ENCODE data around the gene DNAI1. TPM values are rescaled to one million over a fixed set of nuclear protein-coding genes. Genes with fewer than 3 reads are reported as not detected.

DNAI1 gene
- polyA plus RNA-seq, 1 donor, result 3.0 TPM

DNA sequence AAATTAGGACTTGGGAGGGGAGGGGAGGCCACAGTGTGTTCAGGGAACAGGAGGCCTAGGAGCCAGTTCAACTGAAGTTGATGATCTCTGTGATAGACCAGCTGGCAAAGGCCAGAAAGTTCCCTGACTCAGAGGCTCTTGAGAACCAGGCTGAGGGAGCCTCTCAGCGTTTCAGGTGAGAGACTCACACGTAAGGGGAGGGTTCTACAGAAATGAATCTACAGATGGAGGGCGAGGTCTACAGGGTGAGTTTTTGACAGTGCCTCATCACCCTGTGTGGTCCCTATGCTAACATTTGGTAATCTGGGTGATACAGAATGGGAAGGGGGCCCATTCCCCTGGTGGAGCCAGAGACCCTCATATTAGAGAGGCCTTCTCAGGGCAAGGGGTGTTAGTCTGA lies 32.2 kb downstream of the DNAI1 start:
- DNase-seq, result no peak

DNA sequence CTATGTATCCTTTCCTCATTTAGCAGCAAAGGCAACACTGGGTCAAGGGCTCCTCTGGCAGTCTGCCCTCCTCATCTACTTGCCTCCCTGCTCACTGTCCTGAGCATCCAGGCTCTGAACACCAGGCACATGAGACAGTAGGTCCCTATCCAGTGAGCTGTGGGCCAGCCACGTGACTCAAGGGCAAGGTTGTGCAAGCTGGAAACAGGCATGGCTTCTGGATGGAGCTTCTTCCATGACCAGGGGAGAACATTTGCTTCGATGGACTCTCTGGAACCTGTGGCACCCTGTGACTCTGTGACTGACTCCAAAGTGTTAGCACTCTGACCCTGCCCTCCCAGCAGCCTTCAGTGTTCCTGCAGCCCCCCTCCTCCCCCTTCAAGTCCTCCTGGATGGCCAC lies 33.0 kb downstream of the DNAI1 start:
- DNase-seq, result no peak

DNA sequence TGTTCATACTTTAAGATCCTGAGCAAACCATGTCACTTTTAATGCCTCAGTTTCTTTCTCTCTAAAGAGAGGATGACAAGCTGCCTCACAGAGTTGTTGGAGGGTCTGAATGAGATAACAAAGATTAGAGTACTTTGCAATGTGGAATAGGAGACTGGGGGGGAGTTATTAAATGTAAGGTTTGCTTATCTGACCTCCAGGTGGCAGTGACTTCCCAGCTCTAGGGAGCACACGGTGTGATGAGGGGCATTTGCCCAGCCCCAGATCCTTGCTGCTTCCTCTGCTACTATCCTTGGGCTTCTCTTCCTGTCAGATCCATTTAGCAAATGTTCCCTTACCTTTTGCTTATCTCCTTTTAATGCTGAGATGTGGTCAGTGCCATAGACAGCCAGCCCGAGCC lies 33.4 kb downstream of the DNAI1 start:
- DNase-seq, result no peak

DNA sequence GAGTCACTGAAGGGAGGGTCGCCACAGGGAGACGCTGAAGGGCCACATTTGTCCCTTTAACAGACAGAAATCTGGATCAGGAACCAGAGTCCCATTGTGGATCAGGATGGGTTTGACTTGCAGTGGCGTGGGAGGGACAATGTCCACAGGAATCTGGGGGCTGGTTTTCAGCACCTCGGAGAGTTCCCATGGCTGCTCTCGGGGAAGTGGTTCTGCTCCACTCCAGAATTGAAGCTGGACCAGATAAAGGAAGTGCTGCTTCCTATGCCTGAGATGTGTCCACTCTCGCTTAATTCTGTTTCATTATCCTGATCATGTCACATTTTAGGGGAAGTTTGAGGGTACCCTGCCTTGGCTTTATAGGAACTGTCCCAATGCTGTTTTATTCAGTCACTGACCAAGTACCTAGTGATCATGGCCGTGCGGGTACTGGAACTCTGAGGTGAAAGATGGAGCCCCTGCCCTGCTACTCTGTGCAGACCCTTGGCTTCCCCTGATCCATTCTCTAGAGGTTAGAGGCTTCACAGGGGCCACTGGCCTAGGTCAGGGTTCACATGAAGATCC lies 35.4 kb downstream of the DNAI1 start:
- DNase-seq, result peak; percentile 55

DNA sequence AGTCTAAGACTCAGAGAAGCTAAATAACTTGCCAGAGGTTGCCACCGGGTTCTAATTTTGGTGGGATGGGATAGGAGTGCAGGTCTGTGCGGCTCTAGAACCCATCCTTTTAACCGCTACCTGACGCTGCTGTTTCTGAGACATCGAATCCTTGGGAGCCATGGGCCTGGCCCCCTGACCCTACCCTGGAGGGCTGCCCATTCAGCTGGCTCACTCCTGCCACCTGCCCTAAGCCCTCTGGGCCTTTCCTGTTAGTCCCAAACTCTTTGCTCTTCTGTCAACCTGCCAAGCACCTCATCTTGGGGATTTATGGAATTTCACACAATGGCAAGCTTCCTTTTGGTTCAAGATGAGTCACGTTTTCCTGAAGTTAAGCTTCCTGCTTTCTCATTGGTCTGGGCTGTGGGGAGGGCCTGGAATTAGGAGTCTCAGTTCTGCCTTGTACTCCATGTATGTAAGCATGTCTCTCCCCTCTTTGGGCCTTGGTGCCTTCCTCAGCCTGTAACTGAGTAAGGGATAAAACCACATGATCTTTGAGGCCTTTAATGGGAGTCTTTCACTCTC lies 37.6 kb downstream of the DNAI1 start:
- DNase-seq, result no peak

DNA sequence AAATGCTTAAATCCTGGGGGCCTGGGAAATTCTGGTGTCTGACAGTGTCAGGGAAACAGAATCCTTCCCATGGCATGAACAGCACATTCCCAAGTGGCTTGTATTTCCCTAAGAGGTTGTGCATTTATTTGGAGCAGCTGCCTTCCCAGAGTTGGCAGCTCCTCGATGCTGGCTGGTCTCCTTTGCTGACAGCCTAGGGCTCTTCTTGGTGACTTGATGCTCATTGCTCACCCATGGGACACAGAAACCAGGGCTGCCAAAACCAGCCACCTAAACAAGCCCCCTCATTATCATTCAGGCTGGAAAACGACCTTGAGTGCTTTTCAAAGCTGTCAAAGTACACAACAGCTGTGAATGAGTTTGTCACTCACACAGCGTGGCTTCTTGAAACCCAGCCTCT lies 39.9 kb downstream of the DNAI1 start:
- no peak for DNase-seq

DNA sequence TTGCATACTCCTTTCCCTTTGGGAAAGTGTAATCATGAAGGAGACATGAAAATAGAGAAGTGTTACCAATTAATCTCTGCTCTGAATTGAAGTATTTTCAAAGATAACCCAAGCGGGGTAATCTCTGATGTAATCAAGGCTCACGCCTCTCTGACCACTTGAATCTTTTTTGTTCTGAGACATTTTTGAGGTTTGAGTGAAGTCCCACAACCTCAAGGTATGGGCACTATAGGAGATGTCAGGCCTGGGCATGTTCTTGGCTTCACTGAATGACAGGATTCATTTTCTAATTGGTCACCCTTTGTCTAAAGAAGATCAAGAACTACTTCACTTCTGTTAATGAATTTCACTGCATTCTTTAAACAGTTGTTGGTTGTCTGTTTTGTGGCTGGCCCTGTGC lies 40.5 kb downstream of the DNAI1 start:
- no peak for DNase-seq

DNA sequence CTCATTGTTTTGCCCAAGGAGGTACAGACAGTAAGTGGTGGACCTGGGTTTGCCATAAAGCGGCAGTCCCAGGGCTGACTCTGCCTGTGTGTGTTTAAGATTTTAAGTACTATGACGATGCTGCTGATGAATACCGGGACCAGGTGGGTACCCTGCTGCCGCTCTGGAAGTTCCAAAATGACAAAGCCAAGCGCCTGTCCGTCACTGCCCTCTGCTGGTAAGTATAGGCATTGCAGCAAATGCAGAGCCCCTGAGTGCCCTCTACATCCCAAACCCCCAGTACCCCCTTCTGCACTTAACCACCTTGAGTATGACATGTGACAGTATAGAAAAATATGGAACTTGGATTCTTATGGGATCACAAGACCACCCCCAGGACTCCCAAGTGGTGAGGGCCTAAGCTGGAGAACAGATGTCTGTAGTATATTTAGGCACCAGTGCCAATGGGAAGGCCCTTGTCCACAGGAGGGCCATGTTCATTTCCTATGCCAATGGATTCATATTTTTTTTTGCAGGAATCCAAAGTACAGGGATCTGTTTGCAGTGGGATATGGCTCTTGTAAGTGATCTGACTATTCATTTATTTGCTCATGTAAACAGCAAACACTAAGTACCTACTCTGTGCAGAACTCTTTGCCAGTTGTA lies 42.1 kb downstream of the DNAI1 start:
- DNase-seq, result no peak

DNA sequence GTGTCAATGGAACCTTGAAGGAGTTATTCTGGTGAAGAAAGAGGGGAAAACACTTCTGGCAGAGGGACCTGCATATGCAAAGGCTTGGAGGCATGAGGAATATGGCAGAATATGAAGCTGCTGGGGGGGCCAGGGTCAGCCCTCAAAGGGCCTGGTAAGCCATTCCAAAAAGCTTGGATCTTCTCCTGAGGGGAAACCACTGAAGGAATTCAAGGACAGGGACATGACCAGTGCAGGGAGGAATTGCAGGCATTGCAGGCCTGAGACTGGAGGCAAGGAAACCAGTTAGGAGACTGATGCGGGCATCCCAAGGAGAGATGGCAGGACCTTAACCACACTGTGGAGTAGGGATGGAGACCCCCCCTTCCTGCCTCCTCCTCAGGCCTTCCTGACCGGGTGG lies 42.8 kb downstream of the DNAI1 start:
- no peak for DNase-seq

DNA sequence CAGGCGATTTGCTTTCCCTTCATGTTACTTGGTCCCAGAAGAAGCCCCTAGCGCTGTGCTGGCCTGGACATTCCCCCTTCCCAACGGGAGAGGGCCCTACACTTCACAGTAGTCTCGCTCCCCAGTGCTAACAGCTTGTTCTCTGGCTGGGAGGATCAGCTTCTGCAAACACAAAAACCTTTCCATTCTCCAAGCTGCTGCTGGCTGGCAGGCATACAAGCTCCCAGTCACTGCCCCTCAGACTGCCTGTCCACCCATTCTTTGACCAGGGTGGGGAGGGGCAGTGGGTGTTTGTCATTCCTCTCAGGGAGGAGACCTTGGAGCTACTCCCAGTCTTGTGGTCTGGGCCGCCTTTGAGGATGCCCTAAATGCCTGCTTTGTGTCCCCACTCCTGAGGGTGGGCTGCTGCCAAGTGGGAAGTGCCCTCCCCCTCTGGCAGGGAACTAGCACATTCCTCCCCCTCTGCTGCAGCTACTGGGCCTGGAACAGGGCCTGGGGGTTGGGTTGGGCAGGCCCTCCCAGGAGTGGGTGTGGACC lies 43.4 kb downstream of the DNAI1 start:
- DNase-seq, result no peak

DNA sequence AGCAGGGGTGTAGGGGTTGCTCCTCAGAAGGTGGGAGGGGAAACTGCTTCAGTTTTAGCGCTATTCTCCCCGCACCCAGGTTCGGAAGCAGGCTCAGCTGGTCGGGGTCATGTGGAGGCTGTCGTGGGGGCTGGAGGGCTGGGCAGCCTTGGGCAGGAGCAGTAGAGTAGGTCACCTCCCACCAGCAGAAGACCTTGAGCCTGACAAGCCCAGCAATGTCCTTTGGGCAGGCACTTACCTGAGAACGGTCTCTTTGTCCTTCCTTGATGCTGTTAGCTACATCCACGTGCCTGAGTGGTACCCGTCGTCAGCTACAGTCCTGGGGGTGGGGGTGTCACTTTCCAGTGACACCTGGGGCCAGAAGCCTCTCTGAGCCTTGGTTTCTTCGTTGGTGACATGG lies 43.9 kb downstream of the DNAI1 start:
- DNase-seq, result no peak

DNA sequence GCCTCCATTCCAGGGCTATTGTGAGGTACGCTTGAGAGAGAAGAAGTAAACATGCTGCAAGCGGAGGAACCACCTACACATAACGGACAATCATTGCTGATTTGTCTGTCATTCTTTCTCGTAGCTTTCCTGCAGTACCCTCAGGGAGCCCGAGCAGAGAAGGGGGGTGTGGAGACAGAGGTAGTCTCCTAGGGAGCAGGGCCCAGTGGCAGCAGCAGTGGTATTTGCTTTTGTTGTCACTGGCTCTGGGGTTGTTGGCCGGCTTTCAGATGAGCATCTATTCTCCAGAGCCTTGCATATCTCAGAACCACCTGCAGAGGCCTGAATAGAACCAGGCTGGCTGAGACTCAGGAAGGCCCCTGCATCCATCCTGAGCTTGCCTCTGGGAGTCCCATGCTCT lies 44.3 kb downstream of the DNAI1 start:
- DNase-seq, result no peak

DNA sequence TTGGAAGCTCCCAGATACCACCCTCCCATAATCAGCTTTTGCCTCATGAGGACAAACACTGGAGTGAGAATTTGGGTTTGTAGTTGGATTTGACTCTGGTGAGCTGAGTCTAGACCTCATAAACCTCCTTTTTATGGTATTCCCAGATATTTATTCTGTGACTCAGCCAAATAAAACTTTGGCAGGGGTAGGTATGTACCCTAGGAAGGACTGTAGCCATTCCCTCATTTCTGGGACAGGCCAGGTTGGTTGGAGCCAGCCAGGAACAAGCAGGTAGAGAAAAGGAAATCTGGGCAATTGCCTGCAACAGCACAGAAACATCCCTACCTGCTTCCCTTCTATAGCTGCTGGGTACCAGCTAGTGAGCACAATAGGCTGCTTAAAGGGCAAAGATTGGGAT lies 44.8 kb downstream of the DNAI1 start:
- DNase-seq, result no peak

DNA sequence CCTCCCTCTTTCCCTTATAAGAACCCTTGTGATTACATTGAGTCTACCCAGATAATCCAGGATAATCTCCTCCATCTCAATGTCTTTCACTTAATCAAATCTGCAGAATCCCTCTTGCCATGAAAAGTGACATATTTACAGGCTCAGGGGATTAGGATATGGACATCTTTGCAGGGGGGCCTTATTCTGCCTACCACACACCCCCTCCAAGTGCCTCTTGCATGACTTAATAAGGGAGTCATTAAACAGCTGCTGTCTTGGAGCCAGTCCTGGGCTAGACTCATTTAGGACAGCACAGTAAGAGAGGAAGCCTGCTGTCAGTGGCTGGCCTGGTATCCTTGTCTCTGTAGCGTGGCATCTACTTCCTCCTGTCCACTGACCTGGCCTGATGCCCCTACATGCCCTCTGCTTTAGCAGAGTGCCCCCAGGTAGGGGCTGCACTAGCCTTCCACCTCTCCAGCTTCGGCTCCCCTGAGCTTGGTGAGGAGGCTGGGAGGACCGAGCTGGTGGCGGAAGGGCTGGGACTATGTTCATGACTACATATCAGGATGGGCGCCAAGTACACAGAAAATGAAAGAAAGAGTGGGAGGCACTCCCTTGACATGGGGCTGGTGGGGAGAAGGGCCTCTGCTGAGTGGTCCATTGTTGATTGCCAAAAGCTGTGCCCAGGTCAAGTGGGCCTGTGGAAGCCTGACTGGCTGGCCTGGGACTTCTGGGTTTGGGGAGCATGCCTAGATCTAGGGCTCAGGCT lies 46.9 kb downstream of the DNAI1 start:
- no peak for DNase-seq

DNA sequence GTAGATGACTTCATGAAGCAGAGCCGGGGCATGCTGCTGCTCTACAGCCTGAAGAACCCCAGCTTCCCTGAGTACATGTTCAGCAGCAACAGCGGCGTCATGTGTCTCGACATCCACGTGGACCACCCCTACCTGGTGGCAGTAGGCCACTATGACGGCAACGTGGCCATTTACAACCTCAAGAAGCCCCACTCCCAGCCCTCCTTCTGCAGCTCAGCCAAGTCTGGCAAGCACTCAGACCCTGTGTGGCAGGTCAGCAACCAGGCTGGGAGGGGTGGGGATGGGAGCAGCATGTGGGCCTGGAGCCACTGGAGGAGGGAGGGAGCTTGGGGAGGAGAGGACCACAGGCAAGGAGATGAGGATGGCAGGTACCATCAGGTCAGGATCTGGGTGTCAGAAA lies 48.0 kb downstream of the DNAI1 start:
- DNase-seq, result no peak

DNA sequence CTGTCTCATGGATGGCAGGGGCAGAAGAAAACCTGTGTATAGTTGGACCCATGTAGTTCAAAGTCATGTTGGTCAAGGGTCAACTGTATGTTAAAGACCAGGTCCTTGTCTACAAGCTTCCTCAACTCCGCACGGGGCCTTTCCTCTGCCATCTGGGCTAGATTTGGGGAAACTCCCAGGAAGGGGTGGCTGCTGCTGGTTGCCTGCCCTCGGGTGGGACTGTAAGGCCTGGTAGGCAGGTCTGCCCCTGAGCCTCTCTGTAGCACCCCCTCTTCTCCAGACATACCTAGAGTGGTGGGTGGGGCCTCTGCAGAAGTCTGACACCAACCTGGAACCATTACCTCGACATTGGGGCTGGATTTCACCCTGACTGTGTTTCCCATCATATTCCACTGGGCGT lies 49.0 kb downstream of the DNAI1 start:
- no peak for DNase-seq

DNA sequence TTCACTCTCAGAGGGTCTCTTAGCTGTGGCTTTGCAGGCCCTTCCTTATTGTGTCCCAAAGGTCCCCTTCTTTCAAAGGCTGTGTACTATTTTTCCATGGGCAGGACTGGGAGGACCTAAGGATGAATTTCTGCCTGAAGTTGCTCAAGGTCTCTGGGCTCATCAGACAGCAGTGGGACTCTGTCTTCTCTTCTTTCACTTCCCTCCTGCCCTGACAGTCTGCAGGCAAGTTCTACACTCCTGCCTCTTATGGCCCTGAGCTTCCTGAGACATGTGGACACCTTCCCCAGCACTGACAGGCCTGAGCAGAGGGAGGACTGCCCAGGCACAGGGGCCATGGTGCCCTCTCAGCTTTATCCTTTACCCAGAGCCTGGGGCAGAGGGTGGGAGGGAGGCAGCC lies 49.4 kb downstream of the DNAI1 start:
- no peak for DNase-seq

DNA sequence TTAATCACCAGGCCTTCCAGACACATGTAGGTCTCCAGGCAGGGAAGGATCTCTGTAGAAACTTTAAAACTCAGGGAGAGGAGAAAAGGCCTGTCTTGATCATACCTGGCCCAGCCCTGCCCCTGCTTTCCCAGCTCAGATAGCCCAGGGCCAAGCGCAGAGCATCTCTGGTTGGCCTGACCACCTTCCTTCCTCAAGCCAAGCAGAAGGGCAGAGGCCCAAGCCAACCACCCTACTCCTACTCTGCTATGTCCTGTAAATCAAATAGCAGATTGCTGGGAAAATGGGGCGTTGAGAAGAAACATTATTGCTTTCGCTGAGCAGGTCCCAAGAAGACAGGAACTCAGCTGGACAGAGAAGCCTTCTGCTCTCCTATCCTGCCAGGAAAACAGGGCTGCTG lies 49.9 kb downstream of the DNAI1 start:
- no peak for DNase-seq

DNA sequence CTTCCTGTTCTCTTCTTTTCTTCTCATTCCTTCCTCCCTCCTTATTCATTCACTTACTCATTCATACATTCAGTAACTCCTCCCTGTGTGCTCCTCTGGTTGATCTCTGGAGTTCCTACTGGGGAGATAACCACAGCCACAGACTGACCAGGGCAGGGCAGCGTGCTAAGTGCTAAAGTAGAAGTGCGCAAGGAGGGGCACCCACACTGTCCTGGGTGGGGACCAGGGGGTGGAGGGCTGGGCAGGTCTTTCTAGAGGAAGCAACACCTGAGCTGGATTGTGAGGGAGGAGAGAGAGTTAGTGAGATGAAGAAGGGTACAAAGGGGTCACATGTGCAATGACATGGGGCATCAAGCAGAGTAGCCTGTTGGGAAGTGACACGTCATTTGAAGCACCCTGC lies 50.3 kb downstream of the DNAI1 start:
- DNase-seq, result no peak

DNA sequence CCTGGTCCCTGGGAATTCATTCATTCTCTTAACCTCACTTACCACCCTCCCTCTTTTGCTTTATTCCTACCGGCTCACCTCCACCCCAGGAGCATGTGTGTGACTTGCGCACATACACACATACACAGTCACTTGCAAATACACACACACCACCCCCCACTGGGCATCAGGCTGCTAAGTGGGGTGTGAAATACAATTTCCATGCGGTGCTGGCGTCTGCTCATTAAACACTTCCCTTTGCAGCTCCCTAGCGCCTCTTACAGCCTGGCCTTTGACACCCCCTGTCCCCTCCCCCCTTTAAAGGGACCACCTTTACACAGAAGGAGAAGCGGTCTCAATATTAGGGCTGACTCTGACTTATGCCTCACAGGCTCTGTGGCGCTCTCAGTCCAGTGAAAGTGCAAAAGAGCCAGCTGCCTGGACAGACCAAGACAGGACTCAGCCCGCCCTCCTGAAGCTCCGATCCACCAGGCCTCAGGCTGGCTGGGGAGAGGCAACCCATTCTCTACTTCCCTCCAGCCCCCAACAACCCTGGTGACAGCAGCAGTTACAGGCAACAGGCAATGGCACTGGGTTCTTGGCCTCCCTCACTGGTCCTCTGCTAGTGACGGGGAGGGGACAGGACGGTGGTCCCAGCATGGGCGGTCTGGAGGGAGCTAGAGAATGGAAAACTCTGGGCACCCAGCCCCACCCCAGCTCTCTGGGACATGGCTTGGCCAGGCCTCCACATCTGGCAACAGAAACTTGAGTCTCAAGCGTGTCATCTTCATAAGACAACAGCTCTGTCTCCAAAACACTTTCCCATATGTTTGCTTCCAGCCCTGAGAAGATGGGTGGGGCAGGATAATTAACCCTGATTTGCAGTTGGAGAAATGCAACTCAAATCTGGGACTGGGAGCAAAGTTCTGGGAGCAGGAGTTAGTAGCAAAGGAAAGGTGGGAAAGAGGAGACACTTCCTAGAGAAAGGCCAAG lies 52.2 kb downstream of the DNAI1 start:
- DNase-seq, result no peak

DNA sequence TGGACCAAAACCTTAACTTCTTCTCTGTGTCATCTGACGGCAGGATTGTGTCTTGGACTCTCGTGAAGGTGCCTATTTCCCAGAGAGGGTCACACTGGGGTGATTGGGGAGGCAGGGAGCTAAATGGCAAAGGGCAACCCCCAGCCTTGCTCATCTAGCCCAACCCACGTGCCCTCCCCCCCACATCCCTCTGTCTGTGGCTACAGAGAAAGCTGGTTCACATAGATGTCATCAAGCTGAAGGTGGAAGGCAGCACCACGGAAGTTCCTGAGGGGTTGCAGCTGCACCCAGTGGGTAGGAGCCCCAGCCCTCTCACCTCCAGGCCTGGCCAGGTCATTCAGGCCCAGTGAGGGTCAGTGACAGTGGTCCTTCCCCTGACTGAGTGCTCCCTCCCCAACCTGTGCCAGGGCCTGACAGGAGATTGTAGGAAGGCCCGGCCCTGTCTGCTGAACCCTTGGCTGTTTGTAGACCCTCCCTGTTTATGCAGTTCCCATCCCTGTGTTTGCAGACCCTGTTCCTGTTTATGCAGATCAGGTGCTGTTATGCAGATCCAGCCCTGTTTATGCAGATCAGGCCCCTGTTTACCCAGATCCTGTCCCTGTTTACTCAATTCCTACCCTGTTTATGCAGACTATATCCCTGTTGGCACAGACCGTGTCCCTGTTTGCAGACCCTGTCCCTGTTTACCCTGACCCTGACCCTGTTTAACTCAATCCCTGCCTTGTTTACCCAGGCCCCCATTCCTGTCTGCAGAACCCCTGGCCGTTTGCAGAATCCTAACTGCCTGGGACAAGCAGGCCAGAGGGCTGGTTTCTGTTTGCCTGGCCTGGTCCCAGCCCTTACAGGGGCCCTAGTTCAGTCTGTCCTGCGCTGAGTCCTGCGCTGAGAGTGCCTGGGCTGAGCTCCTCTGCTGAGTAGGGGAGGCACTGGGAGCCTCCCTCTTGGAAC lies 53.8 kb downstream of the DNAI1 start:
- no peak for DNase-seq
